Astrocyte of the spinal cord (primary cell): ENCODE measurements around the gene TRIM15.
"Not testable (repeated sequence)": the region's sequence is repeated elsewhere in the genome, so short reads cannot be mapped to it uniquely, and the experiment has no call there.

Experiments
- DNase-seq: peaks from one replicate; pipeline ENCODE4 v3.0.0; 2011; ENCODE audit warnings: low read depth, low spot score
- H3K4me3 ChIP-seq: 2 replicates; pipeline ENCODE4 v1.5.1; 2011; ENCODE audit warnings: low read depth, mild to moderate bottlenecking, low read length, moderate library complexity
- CTCF ChIP-seq: IDR thresholded peaks from 2 replicates; pipeline ENCODE4 v1.5.1; 2012; ENCODE audit warnings: low read depth, mild to moderate bottlenecking, low read length, inconsistent platforms
- in situ Hi-C: cut with HindIII; loops from 2 replicates; pipeline ENCODE4 v1.10.0; 2017; ENCODE audit warnings: low sequenced_read_pairs

Gene TRIM15

GRCh38 chr6:30163918-30164654, 740 bp downstream of the TRIM15 start:
- in situ Hi-C loops = no loop called here
- no peak for TF ChIP-seq CTCF
- H3K4me3 ChIP-seq = no peak overlapping the region
- DNase-seq = no peak

GRCh38 chr6:30164714-30165113, 1.4 kb downstream of the TRIM15 start:
- TF ChIP-seq CTCF = no peak
- no peak overlapping the region for H3K4me3 ChIP-seq
- no peak for DNase-seq
- in situ Hi-C loops = no loop called here

- H3K4me3 ChIP-seq, in situ Hi-C loops: not testable (repeated sequence)
Measured at GRCh38 chr6:30165238-30165637, 1.9 kb downstream of the TRIM15 start.

GRCh38 chr6:30167101-30167500, 3.8 kb downstream of the TRIM15 start:
- DNase-seq = no peak
- in situ Hi-C loops = no loop called here
- no peak for TF ChIP-seq CTCF
- no peak overlapping the region for H3K4me3 ChIP-seq

More at GRCh38 chr6:30165238-30165637, 1.9 kb downstream of the TRIM15 start:
- not testable (repeated sequence) for DNase-seq

- TF ChIP-seq CTCF = no peak
Measured at GRCh38 chr6:30168741-30169140, 5.4 kb downstream of the TRIM15 start.

GRCh38 chr6:30169658-30170614, 6.6 kb downstream of the TRIM15 start:
- in situ Hi-C loops = no loop called here
- no peak overlapping the region for H3K4me3 ChIP-seq
- peak; percentile 53 for DNase-seq
- peak; percentile 81 for TF ChIP-seq CTCF

More at GRCh38 chr6:30168741-30169140, 5.4 kb downstream of the TRIM15 start:
- H3K4me3 ChIP-seq = no peak overlapping the region
- DNase-seq = no peak
- in situ Hi-C loops = no loop called here
